GM18517 (cell line): ENCODE results near the gene LXN.
"Not testable (repeated sequence)": the region's sequence is repeated elsewhere in the genome, so short reads cannot be mapped to it uniquely, and the experiment has no call there.

Experiments
- ATAC-seq: cut with Tn5 transposase; IDR thresholded peaks from one replicate; pipeline ENCODE4 v1.9.1; 2021; ENCODE audit warnings: mild to moderate bottlenecking, moderate library complexity; ENCODE audit not compliant: unreplicated experiment

LXN gene, protein sequence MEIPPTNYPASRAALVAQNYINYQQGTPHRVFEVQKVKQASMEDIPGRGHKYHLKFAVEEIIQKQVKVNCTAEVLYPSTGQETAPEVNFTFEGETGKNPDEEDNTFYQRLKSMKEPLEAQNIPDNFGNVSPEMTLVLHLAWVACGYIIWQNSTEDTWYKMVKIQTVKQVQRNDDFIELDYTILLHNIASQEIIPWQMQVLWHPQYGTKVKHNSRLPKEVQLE

DNA sequence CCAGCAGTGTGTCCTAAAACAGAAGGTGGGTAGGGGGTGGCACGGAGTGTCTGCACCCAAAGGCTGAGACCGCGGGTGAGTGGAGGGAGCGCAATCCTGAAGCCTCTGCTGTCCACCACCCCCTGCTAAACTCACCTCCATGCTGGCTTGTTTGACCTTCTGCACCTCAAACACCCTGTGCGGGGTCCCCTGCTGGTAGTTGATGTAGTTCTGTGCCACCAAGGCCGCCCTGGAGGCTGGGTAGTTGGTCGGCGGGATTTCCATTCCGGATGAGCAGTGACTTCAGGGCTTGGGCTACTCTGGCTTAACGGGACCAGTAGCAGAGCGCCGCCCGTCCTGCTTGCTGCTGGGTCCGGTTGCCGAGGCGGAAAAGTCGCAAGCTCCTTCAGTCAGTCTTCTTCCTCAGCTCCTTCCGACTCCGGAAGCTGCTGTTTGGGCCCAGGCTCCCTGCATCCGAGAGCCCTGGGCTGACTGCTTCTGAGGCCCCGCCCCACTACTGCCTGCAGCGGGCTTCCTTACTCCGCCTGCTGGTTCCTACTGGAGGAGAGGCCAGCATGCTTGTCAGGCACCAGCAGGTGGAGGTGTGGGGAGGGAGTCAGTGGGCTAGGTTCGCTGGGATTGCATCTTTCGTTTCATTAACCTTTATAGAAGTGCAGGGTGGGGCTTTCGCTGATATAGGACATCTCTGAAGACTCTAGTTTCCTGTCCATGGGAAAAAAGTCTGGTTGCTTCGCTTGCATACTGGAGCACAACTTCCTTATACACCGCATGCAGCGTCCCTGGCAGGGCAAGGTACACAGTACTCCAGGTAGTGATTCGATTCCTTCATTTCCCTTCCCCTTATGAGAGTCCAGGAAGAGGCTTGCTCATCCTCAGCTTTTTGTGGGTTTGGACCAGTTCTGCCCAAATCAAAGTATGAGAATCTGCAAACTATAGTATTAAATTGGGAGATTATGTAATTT, at the start of gene LXN:
Gene LXN, minus strand, starts transcription at position 434 of the 962 bp plus-strand sequence. Its CDS starts 170 bp downstream, at position 264.
- peak; percentile 99 for ATAC-seq

DNA sequence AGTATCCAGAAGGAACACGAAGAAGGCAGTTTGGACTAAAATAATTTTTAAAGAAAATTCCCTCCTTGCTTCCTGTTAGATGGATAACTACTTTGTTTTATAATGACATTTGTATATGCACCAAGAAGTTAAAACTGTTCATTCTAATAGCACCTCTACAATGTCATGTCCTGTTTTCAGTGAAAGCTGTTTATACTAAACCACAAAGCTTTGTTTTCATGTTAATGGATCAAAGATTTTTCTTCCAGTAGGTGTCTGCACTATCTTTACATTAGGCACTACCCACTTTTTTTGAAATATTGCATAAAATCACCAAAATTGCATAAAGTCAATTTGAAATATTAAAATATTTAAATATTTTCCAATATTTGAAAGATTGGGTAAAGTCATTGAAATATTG, 49.7 kb upstream of the LXN start:
- ATAC-seq, result no peak

DNA sequence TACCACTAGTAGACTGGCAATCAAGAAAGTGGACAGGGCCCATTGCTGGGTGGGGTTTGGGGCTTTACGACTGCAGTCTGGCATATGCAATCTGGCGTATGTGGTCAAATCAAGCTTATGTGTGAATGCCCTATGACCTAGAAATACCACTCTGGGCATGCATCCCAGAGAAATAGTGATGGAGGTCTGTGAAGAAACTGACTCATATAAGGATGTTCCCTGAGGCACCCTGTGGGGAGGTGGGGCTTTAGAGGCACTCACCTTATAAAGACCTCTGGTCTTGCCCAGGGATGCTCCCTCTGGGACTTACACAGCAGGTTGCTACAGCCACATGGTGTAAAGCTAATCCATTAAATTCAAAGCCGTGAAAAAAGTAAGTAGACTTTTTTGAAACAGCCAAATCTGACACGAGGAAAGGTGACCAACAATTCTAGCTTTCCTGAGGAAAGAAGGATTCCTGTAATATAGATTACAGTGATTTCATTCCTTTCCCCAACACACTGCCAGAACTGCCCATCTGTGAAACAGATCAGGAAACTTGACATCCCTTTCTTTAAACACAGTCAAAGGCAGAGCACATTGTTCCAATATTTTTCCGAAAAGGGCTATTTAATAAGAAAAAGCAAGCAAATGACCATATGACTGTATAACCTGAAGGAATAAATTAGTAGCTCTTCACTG, 46.2 kb upstream of the LXN start:
- no peak for ATAC-seq

DNA sequence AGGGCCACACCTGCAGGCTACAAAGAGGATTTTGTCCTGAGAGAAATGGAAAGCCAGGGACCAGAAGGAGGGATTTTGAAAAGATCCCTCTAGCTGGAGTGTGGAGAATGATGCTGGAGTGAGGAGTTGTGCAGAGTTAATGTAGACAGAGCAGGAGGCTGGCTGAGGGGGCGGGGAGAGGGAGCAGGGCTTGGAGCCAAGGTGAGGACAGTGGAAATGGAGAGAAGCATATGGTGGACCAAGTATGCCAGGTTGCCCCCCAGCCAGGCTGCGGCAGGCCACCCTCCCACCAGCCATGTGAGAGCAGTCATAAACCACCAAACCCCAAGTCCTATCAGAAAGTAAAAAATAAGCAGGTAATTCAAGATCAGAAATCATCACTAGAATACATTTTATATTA, 45.1 kb upstream of the LXN start:
- no peak for ATAC-seq

DNA sequence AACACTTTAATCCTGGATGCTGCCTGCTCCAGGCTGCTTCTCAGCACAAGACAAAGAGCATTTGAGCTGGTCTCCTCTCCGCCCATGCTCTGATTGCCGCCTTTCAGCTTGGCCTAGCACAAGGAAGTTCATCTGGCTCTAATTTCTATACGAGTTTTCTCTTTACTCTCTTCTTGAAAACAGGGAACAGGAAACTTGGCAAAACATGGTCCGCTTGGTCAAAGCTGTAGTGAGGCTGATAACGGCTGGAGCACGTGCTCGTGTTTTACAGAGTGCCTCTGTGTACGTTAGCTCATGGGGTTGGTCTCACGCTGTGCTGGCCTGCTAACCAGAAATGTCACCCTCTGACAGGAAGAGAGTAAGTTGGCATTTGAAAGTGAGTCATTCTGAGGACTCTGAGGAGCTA, 40.6 kb upstream of the LXN start:
- ATAC-seq, result no peak

DNA sequence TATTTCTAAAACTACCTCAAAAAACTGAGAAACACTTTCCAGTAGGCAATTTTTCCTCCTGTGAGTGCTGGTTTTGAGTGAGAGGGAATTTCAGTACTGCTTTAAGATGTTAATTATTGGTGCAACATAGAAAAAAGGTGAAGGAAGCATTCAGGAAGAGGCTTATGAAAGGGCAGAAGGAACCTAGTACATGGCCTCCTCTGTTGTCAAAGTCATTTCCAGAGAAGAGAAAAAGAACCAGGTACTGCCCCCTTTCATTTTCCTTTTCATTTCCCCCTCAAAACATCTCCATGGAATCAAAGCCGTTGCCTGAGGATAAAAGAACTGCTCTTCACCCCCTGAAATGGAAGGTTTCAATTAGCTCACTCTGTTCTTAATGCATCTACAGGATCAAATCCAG, 40.0 kb upstream of the LXN start:
- ATAC-seq, result no peak

DNA sequence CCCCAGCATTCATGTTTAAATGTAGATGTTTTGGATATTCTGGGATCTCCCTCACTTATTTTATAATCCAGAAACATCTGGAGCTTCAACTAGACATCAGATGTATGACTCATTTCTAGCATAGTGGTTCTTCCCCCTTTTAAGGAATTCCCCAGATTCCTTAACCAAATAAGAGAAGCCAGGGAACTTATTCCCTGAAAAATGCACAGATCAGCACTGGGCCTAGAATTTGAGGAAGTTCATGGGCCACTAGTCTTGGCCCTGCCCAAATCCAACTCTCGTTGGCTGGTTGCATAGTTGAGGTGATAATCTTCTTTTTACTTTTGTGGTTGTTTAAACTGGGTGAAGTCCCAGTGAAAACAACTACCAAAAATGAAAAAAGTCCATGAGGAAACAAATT, 39.4 kb upstream of the LXN start:
- ATAC-seq, result peak; percentile 50

DNA sequence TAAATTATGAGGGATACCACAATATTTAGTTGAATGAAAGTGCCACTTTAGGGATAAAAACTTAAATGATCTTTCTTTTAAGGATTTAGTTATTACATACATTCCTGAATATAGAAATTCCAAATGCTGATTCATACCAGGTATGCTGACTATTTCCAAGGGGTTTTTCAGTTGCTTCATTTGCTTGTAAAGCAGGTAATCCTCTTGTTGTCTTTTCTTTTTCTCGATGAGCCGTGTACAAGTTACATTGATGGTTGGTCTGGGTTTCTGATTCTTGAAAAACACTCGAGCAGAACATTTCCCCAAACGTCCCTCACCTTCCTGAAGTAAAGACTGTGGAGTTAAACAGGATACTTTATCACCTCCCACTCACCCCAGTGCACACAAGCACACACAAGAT, 38.2 kb upstream of the LXN start:
- no peak for ATAC-seq

DNA sequence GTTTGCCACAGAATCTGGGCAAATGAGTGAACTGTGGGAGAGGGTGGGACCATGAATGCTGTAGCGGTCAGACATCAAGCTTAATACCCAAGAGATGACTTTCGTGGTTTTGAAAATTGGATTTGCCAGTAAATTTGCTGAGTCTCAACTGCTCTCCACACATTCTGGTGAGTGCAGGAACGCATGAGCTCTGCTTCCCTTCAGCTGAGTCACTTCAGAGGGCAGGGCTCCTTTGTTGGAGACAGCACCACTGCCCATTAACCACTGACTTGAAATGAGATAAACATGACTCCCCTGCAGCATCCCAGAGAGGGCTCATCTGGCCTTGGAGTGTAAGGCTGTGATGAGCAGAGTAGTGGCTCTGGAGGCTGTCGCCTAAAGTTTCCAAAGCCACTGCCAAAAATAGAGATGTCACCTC, 37.2 kb upstream of the LXN start:
- ATAC-seq, result no peak

DNA sequence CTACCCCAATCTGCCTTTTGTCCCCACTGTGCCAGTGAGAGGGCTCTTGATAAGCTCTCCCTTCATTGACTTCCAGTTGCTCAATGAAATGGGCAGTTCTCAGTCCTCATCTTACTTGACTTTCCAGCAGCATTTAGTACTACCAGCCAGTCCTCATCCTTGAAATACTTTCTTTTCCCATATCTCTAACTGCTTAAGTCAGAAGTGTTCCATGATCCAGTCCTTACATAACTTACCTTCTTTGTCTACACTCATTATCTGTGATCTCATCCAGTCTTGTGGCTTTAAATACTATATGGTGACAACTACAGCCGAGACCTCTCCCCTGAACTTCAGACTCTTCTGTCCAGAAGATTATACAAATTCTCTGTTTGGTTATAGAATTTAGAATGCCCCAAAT, 31.1 kb upstream of the LXN start:
- ATAC-seq, result no peak

DNA sequence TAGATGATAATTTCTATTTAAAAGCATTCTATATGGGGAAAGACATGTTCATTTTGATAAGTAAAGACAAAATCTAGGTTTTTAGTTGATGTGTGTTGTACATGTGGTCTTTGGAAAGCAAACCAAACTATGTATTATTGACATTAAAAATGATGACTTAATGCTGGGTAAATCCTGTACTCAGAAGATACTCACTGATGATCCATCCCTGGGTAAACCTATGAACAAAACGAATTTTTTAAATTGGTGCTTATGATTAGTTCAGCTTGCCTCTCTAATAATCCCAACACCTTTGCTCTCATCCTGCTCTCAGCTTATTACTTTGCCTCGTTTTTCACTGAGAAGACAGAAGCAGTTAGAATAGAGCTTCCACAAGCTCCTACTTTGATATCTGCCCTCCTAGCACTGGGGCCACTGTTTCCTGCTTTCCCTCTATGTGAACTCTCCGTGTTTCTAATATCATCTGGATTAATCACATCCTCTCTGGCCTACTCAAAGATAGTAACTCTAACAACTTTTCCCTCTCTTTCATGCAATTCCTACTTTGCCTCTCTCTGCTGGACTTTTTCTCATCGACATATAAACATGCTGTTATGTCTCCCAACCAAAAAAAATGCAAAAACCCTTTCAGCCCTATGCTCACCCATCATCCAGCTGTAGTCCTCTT, 30.5 kb upstream of the LXN start:
- no peak for ATAC-seq

DNA sequence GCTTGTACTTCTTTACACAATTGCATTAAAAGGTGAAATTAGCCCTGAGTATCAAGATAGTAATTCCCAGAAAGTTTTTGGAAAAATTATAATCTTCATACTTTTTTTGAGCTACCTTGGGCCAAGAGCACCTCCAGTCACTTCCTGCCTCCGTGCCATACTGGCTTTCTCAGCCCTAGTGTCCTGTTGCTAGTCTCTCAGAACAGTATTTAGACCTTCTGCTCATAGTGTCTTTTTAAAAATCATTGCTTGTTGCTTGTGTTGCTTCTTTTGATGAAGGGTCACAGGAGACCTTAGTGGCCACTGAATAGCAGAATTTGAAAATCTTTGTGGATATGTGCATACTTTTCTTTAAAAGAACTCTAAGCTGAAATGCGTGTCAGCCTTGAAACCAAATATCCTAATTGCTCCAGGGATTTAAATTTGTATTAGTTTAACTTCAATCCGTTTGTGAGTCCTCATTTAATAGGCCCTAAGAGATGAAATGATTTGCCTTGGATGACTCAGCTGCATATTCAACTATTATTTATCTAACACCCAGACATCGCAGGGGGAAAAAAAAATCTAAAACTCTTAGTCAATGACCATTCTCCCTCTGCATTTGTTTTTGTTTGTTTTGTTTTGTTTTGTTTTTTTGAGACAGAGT, 29.1 kb upstream of the LXN start:
- no peak for ATAC-seq

DNA sequence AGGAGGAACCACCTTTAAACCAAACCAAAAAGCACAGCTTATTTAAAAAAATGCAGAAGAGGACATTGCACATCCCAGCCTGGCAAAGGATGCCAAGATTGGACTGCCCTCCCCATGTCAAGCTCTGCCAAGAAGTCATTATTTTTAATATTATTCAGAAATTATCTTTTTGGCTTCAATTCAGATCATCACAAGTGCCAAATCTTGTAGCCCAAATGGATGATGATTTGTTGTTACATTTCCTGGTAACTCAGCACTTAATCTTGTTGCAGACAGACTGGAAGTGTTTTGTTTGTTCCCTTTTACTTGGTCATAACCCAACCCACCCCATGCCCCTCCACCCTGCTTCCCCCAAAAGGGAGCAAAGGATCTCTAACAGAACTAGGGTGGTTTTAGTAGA, 28.1 kb upstream of the LXN start:
- no peak for ATAC-seq

DNA sequence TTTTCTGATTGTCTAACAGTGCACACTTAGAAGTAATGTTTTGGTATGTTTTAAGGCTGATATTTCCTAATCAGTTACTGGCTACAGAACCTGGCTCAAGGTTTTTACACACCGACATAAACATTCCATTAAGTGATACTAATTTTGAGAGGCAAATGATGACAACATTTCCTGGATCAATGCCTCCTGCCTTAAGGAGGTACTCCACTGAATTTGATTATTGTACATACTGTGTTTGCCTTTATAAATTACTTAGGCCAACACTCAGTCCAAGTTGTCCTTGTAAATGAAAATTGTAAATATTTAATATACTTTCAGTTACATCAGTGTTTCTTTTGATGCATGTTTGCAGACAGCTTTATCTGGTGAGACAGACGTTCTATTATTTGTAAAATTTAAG, 24.2 kb upstream of the LXN start:
- ATAC-seq, result no peak

DNA sequence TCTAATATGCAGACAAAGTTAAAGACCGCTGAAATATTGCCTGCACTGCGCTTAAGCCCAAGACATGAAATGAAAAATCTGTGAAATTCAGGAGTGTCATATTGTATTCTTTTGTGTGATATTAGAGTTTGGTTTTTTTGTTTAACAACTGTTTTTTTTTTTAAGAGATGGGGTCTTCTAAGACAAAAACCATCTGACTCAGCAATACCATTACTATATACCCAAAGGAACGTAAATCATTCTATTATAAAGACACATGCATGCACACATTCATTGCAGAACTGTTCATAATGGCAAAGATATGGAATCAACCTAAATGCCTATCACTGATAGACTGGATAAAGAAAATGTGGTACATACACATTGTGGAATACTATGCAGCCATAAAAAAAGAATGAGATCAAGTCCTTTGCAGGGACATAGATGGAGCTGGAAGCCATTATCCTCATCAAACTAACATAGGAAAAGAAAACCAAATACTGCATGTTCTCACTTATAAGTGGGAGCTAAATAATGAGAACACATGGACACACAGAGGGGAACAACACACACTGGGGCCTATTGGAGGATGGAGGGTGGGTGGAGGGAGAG, 21.5 kb upstream of the LXN start:
- ATAC-seq, result not testable (repeated sequence)

DNA sequence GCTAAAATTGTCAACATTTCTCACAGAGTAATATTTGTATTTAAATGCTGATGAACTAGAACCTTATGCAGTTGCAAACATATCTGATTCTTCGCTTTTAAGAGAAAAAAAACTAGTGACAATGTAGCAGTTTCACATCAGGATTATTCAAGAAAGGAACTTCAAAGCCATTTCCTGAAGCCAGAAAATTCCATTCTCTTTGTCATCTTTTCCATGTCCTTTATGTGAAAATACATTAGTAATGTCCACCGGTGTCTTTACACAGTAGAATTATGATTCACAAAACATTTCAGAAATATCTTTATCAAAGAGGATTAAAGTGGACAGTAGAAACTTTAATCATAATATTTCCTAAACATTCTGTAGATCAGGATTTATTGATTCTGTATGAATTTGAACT, 12.7 kb upstream of the LXN start:
- ATAC-seq, result no peak

DNA sequence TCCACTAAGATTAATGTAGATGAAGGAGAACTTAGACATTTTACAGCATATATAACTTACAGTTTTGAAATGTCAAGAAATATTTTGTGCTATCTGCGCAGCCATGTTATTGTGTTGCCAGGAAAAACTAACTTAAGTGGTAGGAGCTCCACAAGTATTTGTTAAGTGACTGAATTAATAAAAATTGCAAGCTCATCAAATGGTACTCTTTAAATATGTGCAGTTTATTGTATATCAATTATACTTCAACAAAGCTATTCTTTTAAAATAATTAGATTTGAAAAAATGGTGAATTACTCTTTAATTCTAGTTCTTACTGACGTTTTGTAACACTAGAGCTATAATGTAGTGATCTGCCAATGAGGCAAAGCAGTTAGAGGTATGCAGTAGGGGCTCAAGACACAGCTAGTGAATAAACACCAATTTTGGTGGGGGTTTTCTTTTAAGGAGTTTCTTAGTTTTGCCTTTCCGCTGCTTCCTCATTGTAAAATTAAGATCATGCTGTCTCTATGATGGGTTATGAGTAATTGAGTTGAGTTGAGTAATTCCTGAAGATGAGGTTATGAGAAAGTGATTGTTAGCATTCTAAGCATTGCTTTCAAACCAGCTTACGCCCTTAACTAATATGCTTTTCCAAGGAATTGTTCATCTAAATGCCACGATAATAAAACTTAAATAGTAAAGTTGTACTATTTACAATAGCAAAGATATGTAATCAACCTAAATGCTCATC, 10.9 kb upstream of the LXN start:
- ATAC-seq, result no peak

DNA sequence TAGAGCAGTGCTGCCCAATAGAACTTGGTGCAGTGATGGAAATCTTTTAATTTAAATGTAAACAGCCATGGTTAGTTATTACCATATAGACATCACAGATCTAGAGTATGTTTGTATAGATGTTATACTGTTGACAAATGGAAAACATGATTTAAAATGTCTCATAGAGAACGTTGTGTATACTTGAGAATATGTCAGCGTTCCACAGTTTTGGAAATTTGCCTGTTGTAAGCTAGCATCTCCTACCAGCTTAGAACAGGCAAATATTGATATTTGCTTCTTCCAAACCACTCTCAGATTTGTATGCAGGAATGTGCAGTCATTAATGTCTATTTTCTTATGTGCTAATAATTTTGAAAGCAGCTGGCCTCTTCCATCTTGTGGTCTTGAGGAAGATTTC, 8.4 kb upstream of the LXN start:
- ATAC-seq, result no peak

DNA sequence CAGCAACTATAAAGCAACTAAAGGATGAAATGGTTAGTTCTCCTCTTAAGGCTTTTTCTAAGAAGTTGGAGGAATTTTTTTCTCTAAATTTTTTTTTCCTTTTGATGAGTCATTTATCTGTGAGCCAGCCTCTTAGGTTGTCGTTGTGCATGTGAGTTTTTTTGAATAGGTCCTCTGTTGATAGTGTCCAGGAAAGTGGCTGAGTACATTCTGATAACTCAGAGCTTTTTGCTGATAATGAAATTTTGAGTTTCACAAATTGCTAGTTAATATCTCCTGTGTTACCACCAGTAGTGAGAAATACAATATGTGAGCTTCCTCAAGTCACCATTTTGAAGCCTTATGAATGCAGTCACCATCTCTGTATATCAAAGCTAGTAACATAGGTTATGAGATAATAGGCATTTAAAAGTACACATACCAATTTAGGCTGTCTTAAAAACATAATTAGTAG, 7.1 kb upstream of the LXN start:
- no peak for ATAC-seq

DNA sequence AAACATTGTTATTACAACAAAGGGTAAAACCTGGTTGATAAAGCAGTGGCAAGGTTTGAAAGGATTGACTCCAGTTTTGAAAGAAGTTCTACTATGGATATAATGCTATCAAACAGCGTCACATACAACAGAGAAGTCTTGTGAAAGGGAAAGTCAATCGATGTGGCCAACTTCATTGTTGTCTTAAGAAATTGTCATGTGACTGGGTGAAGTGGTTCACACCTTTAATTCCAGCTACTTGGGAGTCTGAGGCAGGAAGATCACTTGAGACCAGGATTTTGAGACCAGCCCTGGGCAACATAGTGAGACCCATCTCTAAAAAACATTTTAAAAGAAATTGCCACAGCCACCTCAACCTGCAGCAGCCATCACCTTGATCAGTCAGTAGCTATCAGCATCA, 6.2 kb upstream of the LXN start:
- no peak for ATAC-seq
